OCI-LY7 (cell line): ENCODE results near the gene PAQR6. TPM values are rescaled to one million over a fixed set of nuclear protein-coding genes. Genes with fewer than 3 reads are reported as not detected.

Source experiments
- BruUV-seq: library from RNA; stranded (reverse); fragments of 400-500 nt; replicated peaks from 2 replicates; lab custom pipeline; 2021; lab: Mats Ljungman, UMichigan
- CTCF ChIA-PET: fragments of 300-600 bp; sonication (Branson Sonifier 250); formaldehyde crosslinking; loops from one replicate; lab custom pipeline; 2022; ENCODE audit warnings: antibody characterized with exemption; ENCODE audit not compliant: unreplicated experiment; lab: Charles Lee
- POLR2A ChIA-PET: fragments of 300-600 bp; sonication (Branson Sonifier 250); formaldehyde crosslinking; loops from one replicate; lab custom pipeline; 2022; ENCODE audit warnings: antibody characterized with exemption; lab: Charles Lee
- DNase-seq: peaks from one replicate; pipeline ENCODE4 v3.0.0-alpha.2; 2015; ENCODE audit warnings: low spot score
- H2AFZ ChIP-seq: fragments of 200-600 bp; sonication (generic), shearing (Covaris generic); 2 replicates; pipeline ENCODE4 v1.6.1; 2014; ENCODE audit warnings: mild to moderate bottlenecking, antibody characterized with exemption, low read length, moderate library complexity
- H3K27ac ChIP-seq: fragments of 200-600 bp; sonication (generic); 2 replicates; pipeline ENCODE4 v1.5.1; 2014; ENCODE audit warnings: mixed run types, low read depth, mild to moderate bottlenecking, moderate library complexity, low read length, inconsistent platforms; ENCODE audit not compliant: poor library complexity, severe bottlenecking
- H3K36me3 ChIP-seq: fragments of 200-600 bp; sonication (generic); 2 replicates; pipeline ENCODE4 v1.6.1; 2014; ENCODE audit warnings: mild to moderate bottlenecking, antibody characterized with exemption, low read length, moderate library complexity, mixed read lengths; ENCODE audit not compliant: insufficient read depth
- H3K4me1 ChIP-seq: fragments of 200-600 bp; sonication (generic); 2 replicates; pipeline ENCODE4 v1.5.1; 2014; ENCODE audit warnings: mild to moderate bottlenecking, low read length; ENCODE audit not compliant: insufficient read depth, poor library complexity, severe bottlenecking
- H3K4me2 ChIP-seq: fragments of 200-600 bp; sonication (generic); 2 replicates; pipeline ENCODE4 v1.6.1; 2014; ENCODE audit warnings: mild to moderate bottlenecking, low read length
- H3K4me3 ChIP-seq: fragments of 200-600 bp; sonication (generic); 2 replicates; pipeline ENCODE4 v1.5.1; 2014; ENCODE audit warnings: mild to moderate bottlenecking, low read depth, low read length; ENCODE audit not compliant: poor library complexity, severe bottlenecking
- H3K79me2 ChIP-seq: fragments of 200-600 bp; sonication (generic); 2 replicates; pipeline ENCODE4 v1.6.1; 2016; ENCODE audit warnings: low read depth, mild to moderate bottlenecking, low read length, moderate library complexity, mixed read lengths; ENCODE audit not compliant: insufficient read depth
- H3K9me2 ChIP-seq: fragments of 200-600 bp; sonication (generic); 2 replicates; pipeline ENCODE4 v1.6.1; 2016; ENCODE audit warnings: mild to moderate bottlenecking, low read length, mixed read lengths; ENCODE audit not compliant: insufficient read depth
- H3K9me3 ChIP-seq: fragments of 200-600 bp; sonication (generic); 2 replicates; pipeline ENCODE4 v1.6.1; 2014; ENCODE audit warnings: mild to moderate bottlenecking, mixed run types, low read length, mixed read lengths
- H4K20me1 ChIP-seq: fragments of 200-600 bp; sonication (generic); 2 replicates; pipeline ENCODE4 v1.6.1; 2014; ENCODE audit warnings: mild to moderate bottlenecking, antibody characterized with exemption, low read length, moderate library complexity, mixed read lengths; ENCODE audit not compliant: insufficient read depth
- EZH2phosphoT487 ChIP-seq: fragments of 200-600 bp; sonication (generic); IDR thresholded peaks from 2 replicates; pipeline ENCODE4 v1.6.1; 2018; ENCODE audit warnings: low read depth, borderline replicate concordance, mild to moderate bottlenecking, mixed run types, antibody characterized with exemption, low read length, moderate library complexity, mixed read lengths
- intact Hi-C: fragments of 100-400 bp; cut with micrococcal nuclease; formaldehyde crosslinking; loops from one replicate; pipeline ENCODE4 v1.10.0; 2022; ENCODE audit not compliant: unreplicated experiment
- total RNA-seq, 2 experiments: library from RNA; depleted of rRNA in 1 of 2; stranded (reverse); fragments of >200 nt in 1 of 2; shearing (Covaris generic) in 1 of 2; gene quantifications; 2 replicates each; pipeline ENCODE4 v1.2.3, GENCODE V29; 2014 to 2022
- TF ChIP-seq, protein P1 (sequence below): fragments of 200-600 bp; sonication (generic); conservative IDR thresholded peaks from 2 replicates; pipeline ENCODE4 v1.5.1; 2014; ENCODE audit warnings: mild to moderate bottlenecking, antibody characterized with exemption, low read length, moderate library complexity, mixed read lengths

The PAQR6 gene
- total RNA-seq, 2 experiments from 2014 or later, result 4.2 to 15.7 TPM

- intact Hi-C loops, result no loop called here
- DNase-seq, result no peak
- H2AFZ ChIP-seq, result no peak overlapping the region
- peaks cover 7% of the 10 kb centered on the region for H4K20me1 ChIP-seq
- no peaks in the 10 kb centered on the region for H3K9me3 ChIP-seq
- ChIA-PET CTCF (no interaction called here), POLR2A (no interaction called here)
- BruUV-seq, result no TSS peak
- TF ChIP-seq, protein P1, sequence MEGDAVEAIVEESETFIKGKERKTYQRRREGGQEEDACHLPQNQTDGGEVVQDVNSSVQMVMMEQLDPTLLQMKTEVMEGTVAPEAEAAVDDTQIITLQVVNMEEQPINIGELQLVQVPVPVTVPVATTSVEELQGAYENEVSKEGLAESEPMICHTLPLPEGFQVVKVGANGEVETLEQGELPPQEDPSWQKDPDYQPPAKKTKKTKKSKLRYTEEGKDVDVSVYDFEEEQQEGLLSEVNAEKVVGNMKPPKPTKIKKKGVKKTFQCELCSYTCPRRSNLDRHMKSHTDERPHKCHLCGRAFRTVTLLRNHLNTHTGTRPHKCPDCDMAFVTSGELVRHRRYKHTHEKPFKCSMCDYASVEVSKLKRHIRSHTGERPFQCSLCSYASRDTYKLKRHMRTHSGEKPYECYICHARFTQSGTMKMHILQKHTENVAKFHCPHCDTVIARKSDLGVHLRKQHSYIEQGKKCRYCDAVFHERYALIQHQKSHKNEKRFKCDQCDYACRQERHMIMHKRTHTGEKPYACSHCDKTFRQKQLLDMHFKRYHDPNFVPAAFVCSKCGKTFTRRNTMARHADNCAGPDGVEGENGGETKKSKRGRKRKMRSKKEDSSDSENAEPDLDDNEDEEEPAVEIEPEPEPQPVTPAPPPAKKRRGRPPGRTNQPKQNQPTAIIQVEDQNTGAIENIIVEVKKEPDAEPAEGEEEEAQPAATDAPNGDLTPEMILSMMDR, result no peak
- TF ChIP-seq EZH2phosphoT487, result no peak
- no peaks in the 10 kb centered on the region for H3K9me2 ChIP-seq
- H3K4me1 ChIP-seq, result peaks cover 24% of the 10 kb centered on the region
- H3K79me2 ChIP-seq, result peaks cover 37% of the 10 kb centered on the region
- H3K4me2 ChIP-seq, result no peak overlapping the region
- H3K27ac ChIP-seq, result no peak overlapping the region
- H3K4me3 ChIP-seq, result no peak overlapping the region
- H3K36me3 ChIP-seq, result peaks cover 41% of the 10 kb centered on the region
Measured at GRCh38 chr1:156196445-156196844, 51.4 kb downstream of the PAQR6 start.

DNA sequence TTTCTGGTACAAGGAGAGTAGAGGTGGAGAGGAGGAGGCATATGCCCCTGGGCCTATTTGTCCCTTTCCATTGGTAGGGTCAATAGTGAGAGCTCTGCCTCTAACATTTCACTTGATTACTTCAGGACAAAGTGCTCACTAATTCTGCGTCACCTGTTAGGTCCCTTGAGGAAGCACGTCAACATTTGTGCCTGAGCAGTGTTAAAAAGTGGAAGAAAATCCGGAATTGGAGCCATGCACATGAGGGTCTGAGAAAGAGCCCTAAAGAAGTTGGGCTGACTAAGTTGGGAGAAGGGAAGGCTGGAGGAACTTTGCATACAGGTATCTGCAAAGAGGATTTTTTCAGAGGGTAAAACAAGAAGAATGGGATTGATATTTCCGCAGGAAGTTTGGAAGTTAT is 52.0 kb downstream of the PAQR6 start:
- H3K4me1 ChIP-seq, result peaks cover 24% of the 10 kb centered on the region
- H3K36me3 ChIP-seq, result peaks cover 36% of the 10 kb centered on the region
- no peaks in the 10 kb centered on the region for H3K9me3 ChIP-seq
- ChIA-PET CTCF (no interaction called here), POLR2A (no interaction called here)
- H3K4me3 ChIP-seq, result no peak overlapping the region
- H2AFZ ChIP-seq, result no peak overlapping the region
- no peak for DNase-seq
- H3K27ac ChIP-seq, result no peak overlapping the region
- intact Hi-C loops, result no loop called here
- no peaks in the 10 kb centered on the region for H3K9me2 ChIP-seq
- H4K20me1 ChIP-seq, result peaks cover 7% of the 10 kb centered on the region
- peaks cover 37% of the 10 kb centered on the region for H3K79me2 ChIP-seq
- no TSS peak for BruUV-seq
- no peak for TF ChIP-seq EZH2phosphoT487
- TF ChIP-seq, protein P1, result no peak
- H3K4me2 ChIP-seq, result peak overlapping the region; percentile 90; the same call in 1 of the 2 replicates

DNA sequence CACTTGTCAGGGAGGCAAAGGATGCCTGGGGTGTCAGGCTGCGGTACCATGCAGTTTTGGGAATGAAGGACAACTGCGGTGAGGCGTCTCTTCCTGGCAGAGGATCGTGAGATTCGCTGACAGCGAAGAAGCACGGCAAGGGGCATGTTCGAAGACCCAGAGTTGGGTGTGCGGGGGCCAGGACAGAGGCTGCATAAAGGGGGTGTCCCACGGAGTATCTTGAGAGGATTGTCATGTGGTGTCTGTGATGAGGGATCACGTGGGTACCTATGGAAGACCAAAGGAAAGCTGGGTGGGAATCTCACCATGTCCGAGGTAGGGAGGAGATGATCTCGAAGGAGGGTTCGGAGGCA is 53.6 kb downstream of the PAQR6 start:
- intact Hi-C loops, result no loop called here
- H3K4me3 ChIP-seq, result peak overlapping the region; percentile 80
- H3K4me2 ChIP-seq, result peak overlapping the region; percentile 90
- BruUV-seq, result TSS peak; percentile 50
- H4K20me1 ChIP-seq, result peaks cover 7% of the 10 kb centered on the region
- H3K79me2 ChIP-seq, result peaks cover 37% of the 10 kb centered on the region
- ChIA-PET POLR2A (interaction anchor here (0.6 to 2.2 kb wide), 7 partner anchors 16 to 46 kb away, joined by 3 to 12 read pairs (median 4); partner anchors contain the start of gene PMF1), CTCF (interaction anchor here (1.5 kb wide), 1 partner anchor 18 kb away, joined by 4 read pairs; the partner anchor contains the start of gene PMF1)
- TF ChIP-seq EZH2phosphoT487, result no peak
- TF ChIP-seq, protein P1, result no peak
- peaks cover 20% of the 10 kb centered on the region for H3K36me3 ChIP-seq
- H3K9me3 ChIP-seq, result peaks cover under 1% of the 10 kb centered on the region; the same call in 1 of the 2 replicates
- no peak overlapping the region for H2AFZ ChIP-seq
- peaks cover 24% of the 10 kb centered on the region for H3K4me1 ChIP-seq
- no peak for DNase-seq
- no peaks in the 10 kb centered on the region for H3K9me2 ChIP-seq
- peak overlapping the region; percentile 20 for H3K27ac ChIP-seq
